K562 (cell line): ENCODE results near the gene CRLF1. TPM values are rescaled to one million over a fixed set of nuclear protein-coding genes. Genes with fewer than 3 reads are reported as not detected.

Experiments
- BDP1 ChIP-seq: IDR thresholded peaks from 3 replicates; pipeline ENCODE4 v1.6.1; 2011; ENCODE audit not compliant: insufficient read length, insufficient read depth
- MTA3 ChIP-seq: fragments of 450-650 bp; formaldehyde crosslinking; IDR thresholded peaks from 2 replicates; pipeline ENCODE4 v1.6.1; 2017; ENCODE audit warnings: mild to moderate bottlenecking, borderline replicate concordance
- PTRF ChIP-seq: fragments of 450-650 bp; IDR thresholded peaks from 2 replicates; pipeline ENCODE4 v1.6.1; 2016; ENCODE audit warnings: mild to moderate bottlenecking, missing genetic modification characterization, missing compliant biosample characterization
- SLC30A9 ChIP-seq: fragments of 250-450 bp; sonication (Bioruptor Pico); IDR thresholded peaks from 2 replicates; pipeline ENCODE4 v1.8.0; 2022; ENCODE audit warnings: mild to moderate bottlenecking, moderate library complexity
- TAF7 ChIP-seq: fragments of 450-650 bp; IDR thresholded peaks from 2 replicates; pipeline ENCODE4 v1.6.1; 2016; ENCODE audit warnings: missing genetic modification characterization, missing compliant biosample characterization
- TFE3 ChIP-seq: fragments of 450-650 bp; formaldehyde crosslinking; IDR thresholded peaks from 2 replicates; pipeline ENCODE4 v1.4.0; 2020; ENCODE audit warnings: mild to moderate bottlenecking, mixed read lengths
- ZNF436 ChIP-seq: fragments of 250-450, 450-650 bp; sonication (Bioruptor Pico); formaldehyde crosslinking; IDR thresholded peaks from 2 replicates; pipeline ENCODE4 v1.7.0; 2020; ENCODE audit warnings: mild to moderate bottlenecking
- polyA plus RNA-seq, 8 experiments: library from polyadenylated mRNA; depleted of rRNA in 4 of 8; stranded (reverse) in 5 of 8; unstranded in 3 of 8; fragments of >200 nt; fragmentation: Nextera tagmentation in 2 of 8; fragmentation: Illumina TruSeq in 1 of 8; extraction: Ambion mirVana in 2 of 8; extraction: Trizol in 1 of 8; gene quantifications; 2 replicates each; pipeline versions ENCODE4 v1.2.1 to v1.2.3, GENCODE V29; 2011 to 2014; ENCODE audit warnings: inconsistent platforms in 1 of 8, missing spikeins in 1 of 8
- total RNA-seq, 7 experiments: library from RNA; depleted of rRNA in 6 of 7; stranded (reverse); fragments of >200 nt in 6 of 7; fragmentation: Illumina TruSeq in 2 of 7; extraction: Trizol in 2 of 7; gene quantifications; 2 replicates each; pipeline versions ENCODE4 v1.2.1 to v1.2.3, GENCODE V29; 2011 to 2021; ENCODE audit warnings: low replicate concordance in 1 of 7
- TF ChIP-seq, protein P1 (sequence below): fragments of 450-650 bp; IDR thresholded peaks from 2 replicates; pipeline ENCODE4 v1.6.1; 2014; ENCODE audit warnings: low read depth, mild to moderate bottlenecking, moderate library complexity, borderline replicate concordance
- TF ChIP-seq, protein P2 (sequence below): sonication (generic); formaldehyde crosslinking; IDR thresholded peaks from 2 replicates; pipeline ENCODE4 v1.4.0; 2020; ENCODE audit warnings: mild to moderate bottlenecking, missing genetic modification reagents
- TF ChIP-seq, protein P3 (sequence below): fragments of 450-650 bp; IDR thresholded peaks from 2 replicates; pipeline ENCODE4 v1.6.1; 2016; ENCODE audit warnings: mild to moderate bottlenecking, moderate library complexity

Gene CRLF1
- total and polyA plus RNA-seq, 9 of the 15 experiments (the other 6 are each of a cell fraction or from before 2014, with no cell fraction given): 0.85 to 3.6 (median 1.7) TPM

DNA sequence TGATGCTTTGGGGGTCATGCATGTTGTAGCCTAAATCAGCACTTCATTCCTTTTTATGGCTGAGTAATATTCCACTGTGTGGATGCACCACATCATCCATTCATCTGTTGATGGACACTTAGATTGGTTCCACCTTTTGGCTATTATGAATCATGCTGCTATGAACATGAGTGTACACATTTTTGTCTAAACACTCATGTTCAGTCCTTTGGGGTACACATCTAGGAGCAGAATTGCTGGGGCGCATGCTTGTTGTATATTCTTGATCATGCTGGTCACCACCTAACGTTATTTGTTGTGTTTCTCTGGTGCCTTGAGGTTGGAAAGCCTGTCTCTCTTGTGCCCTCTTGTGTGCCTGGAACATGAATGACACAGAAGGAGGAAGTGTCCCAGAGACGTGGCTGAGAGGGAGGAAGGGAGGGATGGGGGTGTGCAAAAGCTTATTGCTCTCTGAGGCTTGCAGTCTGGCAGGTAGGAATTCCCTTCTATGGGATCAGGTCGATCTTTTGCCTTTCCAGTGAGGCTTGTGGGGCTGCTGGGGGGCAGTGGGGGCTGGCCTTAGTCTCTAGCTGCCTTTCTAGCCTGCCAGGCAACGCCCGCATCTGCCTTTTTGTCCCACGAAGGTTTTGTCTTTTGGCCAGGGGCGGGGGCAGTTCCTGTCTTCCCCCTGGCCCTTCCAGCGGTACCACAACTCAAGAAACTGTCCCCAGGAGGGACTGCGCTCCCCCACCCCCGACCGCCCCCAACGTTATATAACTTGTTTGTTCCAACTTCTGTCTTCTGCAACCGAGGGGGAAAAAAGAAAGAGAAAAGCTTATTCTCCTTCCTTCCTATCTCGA, 37.8 kb upstream of the CRLF1 start (continued):
- TF ChIP-seq TFE3 (CRISPR knock-in tag) (no peak), ZNF436 (CRISPR knock-in tag) (no peak), PTRF (tag) (no peak), TAF7 (tag) (no peak), BDP1 (no peak), SLC30A9 (CRISPR knock-in tag) (no peak), MTA3 (no peak)
- TF ChIP-seq, protein P1, sequence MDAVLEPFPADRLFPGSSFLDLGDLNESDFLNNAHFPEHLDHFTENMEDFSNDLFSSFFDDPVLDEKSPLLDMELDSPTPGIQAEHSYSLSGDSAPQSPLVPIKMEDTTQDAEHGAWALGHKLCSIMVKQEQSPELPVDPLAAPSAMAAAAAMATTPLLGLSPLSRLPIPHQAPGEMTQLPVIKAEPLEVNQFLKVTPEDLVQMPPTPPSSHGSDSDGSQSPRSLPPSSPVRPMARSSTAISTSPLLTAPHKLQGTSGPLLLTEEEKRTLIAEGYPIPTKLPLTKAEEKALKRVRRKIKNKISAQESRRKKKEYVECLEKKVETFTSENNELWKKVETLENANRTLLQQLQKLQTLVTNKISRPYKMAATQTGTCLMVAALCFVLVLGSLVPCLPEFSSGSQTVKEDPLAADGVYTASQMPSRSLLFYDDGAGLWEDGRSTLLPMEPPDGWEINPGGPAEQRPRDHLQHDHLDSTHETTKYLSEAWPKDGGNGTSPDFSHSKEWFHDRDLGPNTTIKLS: no peak
- TF ChIP-seq, protein P2, sequence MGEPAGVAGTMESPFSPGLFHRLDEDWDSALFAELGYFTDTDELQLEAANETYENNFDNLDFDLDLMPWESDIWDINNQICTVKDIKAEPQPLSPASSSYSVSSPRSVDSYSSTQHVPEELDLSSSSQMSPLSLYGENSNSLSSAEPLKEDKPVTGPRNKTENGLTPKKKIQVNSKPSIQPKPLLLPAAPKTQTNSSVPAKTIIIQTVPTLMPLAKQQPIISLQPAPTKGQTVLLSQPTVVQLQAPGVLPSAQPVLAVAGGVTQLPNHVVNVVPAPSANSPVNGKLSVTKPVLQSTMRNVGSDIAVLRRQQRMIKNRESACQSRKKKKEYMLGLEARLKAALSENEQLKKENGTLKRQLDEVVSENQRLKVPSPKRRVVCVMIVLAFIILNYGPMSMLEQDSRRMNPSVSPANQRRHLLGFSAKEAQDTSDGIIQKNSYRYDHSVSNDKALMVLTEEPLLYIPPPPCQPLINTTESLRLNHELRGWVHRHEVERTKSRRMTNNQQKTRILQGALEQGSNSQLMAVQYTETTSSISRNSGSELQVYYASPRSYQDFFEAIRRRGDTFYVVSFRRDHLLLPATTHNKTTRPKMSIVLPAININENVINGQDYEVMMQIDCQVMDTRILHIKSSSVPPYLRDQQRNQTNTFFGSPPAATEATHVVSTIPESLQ: no peak
- TF ChIP-seq, protein P3, sequence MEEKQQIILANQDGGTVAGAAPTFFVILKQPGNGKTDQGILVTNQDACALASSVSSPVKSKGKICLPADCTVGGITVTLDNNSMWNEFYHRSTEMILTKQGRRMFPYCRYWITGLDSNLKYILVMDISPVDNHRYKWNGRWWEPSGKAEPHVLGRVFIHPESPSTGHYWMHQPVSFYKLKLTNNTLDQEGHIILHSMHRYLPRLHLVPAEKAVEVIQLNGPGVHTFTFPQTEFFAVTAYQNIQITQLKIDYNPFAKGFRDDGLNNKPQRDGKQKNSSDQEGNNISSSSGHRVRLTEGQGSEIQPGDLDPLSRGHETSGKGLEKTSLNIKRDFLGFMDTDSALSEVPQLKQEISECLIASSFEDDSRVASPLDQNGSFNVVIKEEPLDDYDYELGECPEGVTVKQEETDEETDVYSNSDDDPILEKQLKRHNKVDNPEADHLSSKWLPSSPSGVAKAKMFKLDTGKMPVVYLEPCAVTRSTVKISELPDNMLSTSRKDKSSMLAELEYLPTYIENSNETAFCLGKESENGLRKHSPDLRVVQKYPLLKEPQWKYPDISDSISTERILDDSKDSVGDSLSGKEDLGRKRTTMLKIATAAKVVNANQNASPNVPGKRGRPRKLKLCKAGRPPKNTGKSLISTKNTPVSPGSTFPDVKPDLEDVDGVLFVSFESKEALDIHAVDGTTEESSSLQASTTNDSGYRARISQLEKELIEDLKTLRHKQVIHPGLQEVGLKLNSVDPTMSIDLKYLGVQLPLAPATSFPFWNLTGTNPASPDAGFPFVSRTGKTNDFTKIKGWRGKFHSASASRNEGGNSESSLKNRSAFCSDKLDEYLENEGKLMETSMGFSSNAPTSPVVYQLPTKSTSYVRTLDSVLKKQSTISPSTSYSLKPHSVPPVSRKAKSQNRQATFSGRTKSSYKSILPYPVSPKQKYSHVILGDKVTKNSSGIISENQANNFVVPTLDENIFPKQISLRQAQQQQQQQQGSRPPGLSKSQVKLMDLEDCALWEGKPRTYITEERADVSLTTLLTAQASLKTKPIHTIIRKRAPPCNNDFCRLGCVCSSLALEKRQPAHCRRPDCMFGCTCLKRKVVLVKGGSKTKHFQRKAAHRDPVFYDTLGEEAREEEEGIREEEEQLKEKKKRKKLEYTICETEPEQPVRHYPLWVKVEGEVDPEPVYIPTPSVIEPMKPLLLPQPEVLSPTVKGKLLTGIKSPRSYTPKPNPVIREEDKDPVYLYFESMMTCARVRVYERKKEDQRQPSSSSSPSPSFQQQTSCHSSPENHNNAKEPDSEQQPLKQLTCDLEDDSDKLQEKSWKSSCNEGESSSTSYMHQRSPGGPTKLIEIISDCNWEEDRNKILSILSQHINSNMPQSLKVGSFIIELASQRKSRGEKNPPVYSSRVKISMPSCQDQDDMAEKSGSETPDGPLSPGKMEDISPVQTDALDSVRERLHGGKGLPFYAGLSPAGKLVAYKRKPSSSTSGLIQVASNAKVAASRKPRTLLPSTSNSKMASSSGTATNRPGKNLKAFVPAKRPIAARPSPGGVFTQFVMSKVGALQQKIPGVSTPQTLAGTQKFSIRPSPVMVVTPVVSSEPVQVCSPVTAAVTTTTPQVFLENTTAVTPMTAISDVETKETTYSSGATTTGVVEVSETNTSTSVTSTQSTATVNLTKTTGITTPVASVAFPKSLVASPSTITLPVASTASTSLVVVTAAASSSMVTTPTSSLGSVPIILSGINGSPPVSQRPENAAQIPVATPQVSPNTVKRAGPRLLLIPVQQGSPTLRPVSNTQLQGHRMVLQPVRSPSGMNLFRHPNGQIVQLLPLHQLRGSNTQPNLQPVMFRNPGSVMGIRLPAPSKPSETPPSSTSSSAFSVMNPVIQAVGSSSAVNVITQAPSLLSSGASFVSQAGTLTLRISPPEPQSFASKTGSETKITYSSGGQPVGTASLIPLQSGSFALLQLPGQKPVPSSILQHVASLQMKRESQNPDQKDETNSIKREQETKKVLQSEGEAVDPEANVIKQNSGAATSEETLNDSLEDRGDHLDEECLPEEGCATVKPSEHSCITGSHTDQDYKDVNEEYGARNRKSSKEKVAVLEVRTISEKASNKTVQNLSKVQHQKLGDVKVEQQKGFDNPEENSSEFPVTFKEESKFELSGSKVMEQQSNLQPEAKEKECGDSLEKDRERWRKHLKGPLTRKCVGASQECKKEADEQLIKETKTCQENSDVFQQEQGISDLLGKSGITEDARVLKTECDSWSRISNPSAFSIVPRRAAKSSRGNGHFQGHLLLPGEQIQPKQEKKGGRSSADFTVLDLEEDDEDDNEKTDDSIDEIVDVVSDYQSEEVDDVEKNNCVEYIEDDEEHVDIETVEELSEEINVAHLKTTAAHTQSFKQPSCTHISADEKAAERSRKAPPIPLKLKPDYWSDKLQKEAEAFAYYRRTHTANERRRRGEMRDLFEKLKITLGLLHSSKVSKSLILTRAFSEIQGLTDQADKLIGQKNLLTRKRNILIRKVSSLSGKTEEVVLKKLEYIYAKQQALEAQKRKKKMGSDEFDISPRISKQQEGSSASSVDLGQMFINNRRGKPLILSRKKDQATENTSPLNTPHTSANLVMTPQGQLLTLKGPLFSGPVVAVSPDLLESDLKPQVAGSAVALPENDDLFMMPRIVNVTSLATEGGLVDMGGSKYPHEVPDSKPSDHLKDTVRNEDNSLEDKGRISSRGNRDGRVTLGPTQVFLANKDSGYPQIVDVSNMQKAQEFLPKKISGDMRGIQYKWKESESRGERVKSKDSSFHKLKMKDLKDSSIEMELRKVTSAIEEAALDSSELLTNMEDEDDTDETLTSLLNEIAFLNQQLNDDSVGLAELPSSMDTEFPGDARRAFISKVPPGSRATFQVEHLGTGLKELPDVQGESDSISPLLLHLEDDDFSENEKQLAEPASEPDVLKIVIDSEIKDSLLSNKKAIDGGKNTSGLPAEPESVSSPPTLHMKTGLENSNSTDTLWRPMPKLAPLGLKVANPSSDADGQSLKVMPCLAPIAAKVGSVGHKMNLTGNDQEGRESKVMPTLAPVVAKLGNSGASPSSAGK: no peak
